Epithelial cell of proximal tubule (primary cell): ENCODE results near the gene COQ9. TPM values are rescaled to one million over a fixed set of nuclear protein-coding genes. Genes with fewer than 3 reads are reported as not detected.
"Not testable (repeated sequence)": the region's sequence is repeated elsewhere in the genome, so short reads cannot be mapped to it uniquely, and the experiment has no call there.

Experiments
- DNase-seq: peaks from one replicate; pipeline ENCODE4 v3.0.0-alpha.2; 2011; ENCODE audit warnings: low read depth
- H3K4me3 ChIP-seq: 2 replicates; pipeline ENCODE4 v1.5.1; 2011; ENCODE audit warnings: low read depth, mild to moderate bottlenecking, low read length
- CTCF ChIP-seq: conservative IDR thresholded peaks from 2 replicates; pipeline ENCODE4 v1.5.1; 2012; ENCODE audit warnings: low read depth, mild to moderate bottlenecking, low read length
- total RNA-seq: library from RNA; depleted of rRNA; stranded (reverse); fragments of >200 nt; gene quantifications from 2 replicates; pipeline ENCODE4 v1.2.3, GENCODE V29; 2015

COQ9 gene
- total RNA-seq, 1 donor from 2014 or later, result 40.0 TPM

- H3K4me3 ChIP-seq, result no peak overlapping the region
- no peak for DNase-seq
- TF ChIP-seq CTCF, result no peak
Observed at GRCh38 chr16:57427307-57427706, 20.0 kb upstream of the COQ9 start.

GRCh38 chr16:57427824-57428223 lies 19.5 kb upstream of the COQ9 start:
- no peak for TF ChIP-seq CTCF
- DNase-seq, result no peak

GRCh38 chr16:57430955-57431354 lies 16.3 kb upstream of the COQ9 start:
- no peak overlapping the region for H3K4me3 ChIP-seq
- DNase-seq, result no peak
- TF ChIP-seq CTCF, result no peak

More at GRCh38 chr16:57427824-57428223, 19.5 kb upstream of the COQ9 start:
- no peak overlapping the region for H3K4me3 ChIP-seq

GRCh38 chr16:57432505-57432904 lies 14.8 kb upstream of the COQ9 start:
- no peak for DNase-seq
- H3K4me3 ChIP-seq, result no peak overlapping the region
- no peak for TF ChIP-seq CTCF

GRCh38 chr16:57432989-57433388 lies 14.3 kb upstream of the COQ9 start:
- no peak overlapping the region for H3K4me3 ChIP-seq
- DNase-seq, result no peak
- no peak for TF ChIP-seq CTCF

GRCh38 chr16:57434003-57434402 lies 13.3 kb upstream of the COQ9 start:
- TF ChIP-seq CTCF, result no peak
- no peak overlapping the region for H3K4me3 ChIP-seq

GRCh38 chr16:57435838-57436237 lies 11.4 kb upstream of the COQ9 start:
- no peak for TF ChIP-seq CTCF
- no peak for DNase-seq
- H3K4me3 ChIP-seq, result no peak overlapping the region

More at GRCh38 chr16:57434003-57434402, 13.3 kb upstream of the COQ9 start:
- no peak for DNase-seq

GRCh38 chr16:57439947-57440346 lies 7.3 kb upstream of the COQ9 start:
- not testable (repeated sequence) for H3K4me3 ChIP-seq, DNase-seq

GRCh38 chr16:57440551-57440950 lies 6.7 kb upstream of the COQ9 start:
- DNase-seq, result not testable (repeated sequence)

More at GRCh38 chr16:57440551-57440950, 6.7 kb upstream of the COQ9 start:
- H3K4me3 ChIP-seq, result not testable (repeated sequence)
